ENCODE results near the gene SLC35E4.
"Not testable (repeated sequence)": the region's sequence is repeated elsewhere in the genome, so short reads cannot be mapped to it uniquely, and the experiment has no call there.

SLC35E4 gene

DNA sequence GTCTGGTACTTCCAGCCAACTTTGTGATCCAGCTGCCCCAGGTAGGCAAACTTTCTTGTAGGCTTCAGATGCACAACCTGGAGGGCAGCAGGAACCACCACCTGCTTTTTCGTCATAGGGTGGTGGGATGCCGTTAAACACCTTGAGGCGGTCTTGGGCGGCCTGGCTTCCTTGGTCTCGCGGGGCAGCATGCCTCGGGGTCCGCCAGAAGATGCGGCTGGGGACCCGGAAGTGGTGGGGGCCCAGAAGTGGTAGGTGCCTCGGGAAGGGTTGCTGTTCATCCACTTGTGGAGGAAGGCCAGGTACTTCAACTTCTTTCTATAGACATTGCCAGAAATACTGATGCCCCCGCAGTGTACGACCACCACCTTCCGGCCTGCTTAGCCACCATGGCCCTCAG is 18.8 kb downstream of the SLC35E4 start:
- no peak for DNase-seq

GRCh38 chr22:30655532-30655931 is 20.0 kb downstream of the SLC35E4 start:
- no peak for DNase-seq

GRCh38 chr22:30662040-30662439 is 26.5 kb downstream of the SLC35E4 start:
- DNase-seq, result no peak

DNA sequence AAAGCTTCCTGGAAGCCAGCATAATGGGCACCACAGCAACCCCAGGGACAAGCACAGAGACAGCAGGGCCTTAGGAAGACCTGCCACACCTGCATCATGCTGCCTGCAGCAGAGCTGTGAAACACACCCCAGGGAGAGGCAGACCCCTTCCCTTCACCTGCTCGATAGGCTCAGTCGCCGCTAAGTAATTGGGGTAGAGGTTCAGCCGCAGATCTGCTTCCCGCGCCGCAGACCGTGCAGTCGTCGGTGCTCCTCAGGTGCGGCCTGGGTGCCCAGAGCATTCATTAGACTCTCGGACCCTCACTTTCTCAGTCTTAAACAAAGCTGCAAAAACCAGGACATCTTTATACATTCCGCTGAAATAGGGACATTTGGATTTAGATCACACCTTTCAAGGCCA is 29.2 kb downstream of the SLC35E4 start:
- no peak for DNase-seq

GRCh38 chr22:30665266-30665665 is 29.7 kb downstream of the SLC35E4 start:
- DNase-seq, result no peak

GRCh38 chr22:30665786-30666185 is 30.2 kb downstream of the SLC35E4 start:
- no peak for DNase-seq

DNA sequence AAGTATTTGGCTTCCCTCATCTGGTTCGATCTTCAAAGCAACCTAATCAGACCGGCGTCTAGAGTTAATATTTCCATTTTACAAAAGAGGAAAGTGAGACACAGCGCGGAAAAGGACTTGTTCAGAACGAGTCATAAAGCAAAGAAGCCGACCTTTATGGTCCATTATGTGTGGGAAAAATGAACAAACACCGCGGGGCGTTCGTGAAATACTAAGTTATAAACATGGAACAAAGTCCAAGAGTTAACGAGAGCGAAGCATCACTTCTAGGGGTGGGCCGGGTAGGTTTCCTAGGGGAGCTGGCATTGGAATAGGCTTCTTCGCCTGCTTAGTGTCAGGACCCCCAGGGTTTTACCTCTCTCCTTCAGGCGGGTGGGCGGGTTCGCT is 31.5 kb downstream of the SLC35E4 start:
- no peak for DNase-seq

GRCh38 chr22:30667494-30668385 is 32.2 kb downstream of the SLC35E4 start, which contains the start of gene DUSP18:
Gene DUSP18, minus strand, starts transcription at chr22:30667875. Its CDS starts 3,872 bp downstream, at chr22:30664003.
- DNase-seq, result peak; percentile 61

DNA sequence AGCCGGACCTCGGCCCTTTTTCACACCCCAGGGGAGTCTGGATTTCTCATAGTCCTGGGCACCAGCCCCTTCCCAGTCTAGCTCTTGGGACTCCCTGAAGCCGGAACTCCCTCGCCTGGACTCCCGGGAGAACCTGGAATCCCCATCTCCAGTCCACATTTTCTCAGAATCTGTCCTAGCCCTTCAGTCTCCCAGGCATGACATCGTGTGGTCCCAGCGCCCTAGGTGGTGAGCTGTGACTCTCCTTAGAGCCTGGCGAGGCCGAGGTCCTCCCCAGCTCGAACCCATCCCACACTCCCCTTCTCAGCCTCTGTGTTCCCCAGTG is 32.8 kb downstream of the SLC35E4 start:
- no peak for DNase-seq

- DNase-seq, result no peak
These were observed 35.5 kb downstream of the SLC35E4 start for GRCh38 chr22:30671071-30671470.

DNA sequence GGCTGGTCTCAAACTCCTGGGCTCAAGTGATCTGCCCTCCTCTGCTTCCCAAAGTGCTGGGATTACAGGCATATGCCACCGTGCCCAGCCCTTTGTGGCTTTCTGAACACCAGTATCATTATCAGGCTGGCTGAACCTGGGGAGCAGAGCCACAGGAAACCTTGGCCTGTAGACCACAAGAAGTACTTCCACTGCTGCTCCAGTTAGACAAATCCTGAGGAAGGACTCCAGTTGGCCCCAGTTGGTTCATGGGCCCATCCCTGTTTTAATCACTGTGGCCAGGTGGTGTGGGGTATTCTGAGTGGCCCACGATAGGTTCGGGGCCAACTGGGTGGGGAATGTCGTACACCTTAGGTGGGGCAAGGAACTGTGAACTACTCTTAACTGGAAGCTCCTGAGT is 37.6 kb downstream of the SLC35E4 start:
- no peak for DNase-seq

DNA sequence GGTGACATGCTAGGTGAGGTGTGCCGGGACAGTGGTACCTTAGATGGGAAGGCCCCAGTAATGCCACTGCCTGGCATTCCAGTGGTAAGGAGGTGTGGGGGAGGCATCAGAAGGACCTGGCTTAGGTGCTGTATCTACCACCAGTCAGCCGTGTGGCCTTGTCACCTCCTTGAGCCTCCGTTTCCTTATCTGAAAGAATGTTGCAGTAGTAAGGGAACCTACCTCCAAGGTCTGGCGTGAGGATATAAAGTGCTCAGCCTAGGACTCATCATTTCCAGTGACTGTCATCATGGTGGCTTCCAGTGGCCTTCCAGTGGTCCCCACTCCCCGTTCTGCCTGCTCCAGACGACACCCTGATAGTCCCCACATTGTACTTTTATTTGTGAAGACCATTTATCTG is 38.9 kb downstream of the SLC35E4 start:
- no peak for DNase-seq

GRCh38 chr22:30675436-30675835 is 39.9 kb downstream of the SLC35E4 start:
- no peak for DNase-seq

DNA sequence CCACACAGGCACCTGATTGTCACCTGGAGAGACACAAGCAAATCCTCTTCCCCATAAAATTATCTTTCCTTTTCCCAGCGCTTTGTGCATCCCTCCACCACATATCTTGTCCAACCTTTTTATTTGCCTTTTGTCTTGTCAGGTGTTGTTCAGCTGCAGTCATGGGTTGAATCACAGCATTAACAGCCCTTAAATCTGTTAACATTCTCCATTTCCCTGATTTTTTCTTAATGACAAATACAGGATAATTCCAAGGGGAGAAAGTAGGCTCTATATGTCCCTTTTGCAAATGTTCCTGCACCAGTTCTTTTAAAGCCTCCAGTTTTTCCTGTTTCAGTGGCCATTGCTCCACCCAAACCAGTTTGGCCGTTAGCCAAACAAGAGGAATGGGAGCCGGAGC is 41.0 kb downstream of the SLC35E4 start:
- not testable (repeated sequence) for DNase-seq

GRCh38 chr22:30679895-30680690 is 44.5 kb downstream of the SLC35E4 start:
- DNase-seq, result not testable (repeated sequence)

GRCh38 chr22:30680991-30681770 is 45.6 kb downstream of the SLC35E4 start:
- DNase-seq, result no peak

DNA sequence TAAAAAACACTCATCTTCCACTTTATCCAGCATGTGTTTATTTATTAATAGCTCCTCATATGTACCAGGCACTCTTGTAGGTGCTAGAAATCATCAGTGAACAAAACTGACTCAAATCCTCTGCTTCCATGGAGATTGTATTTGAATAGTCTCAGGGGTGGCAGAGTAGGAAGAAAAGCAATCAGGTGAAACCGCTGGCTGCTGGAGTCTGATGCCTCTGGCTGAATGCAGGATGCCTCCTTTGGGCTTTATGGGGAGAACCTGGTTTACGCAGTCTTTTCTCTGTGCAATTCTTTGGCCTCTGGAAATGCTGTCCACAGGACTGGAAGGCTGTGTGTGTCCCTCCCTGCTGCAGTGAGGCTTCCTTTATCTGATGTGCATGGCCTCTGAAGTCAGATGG is 46.2 kb downstream of the SLC35E4 start:
- DNase-seq, result no peak

DNA sequence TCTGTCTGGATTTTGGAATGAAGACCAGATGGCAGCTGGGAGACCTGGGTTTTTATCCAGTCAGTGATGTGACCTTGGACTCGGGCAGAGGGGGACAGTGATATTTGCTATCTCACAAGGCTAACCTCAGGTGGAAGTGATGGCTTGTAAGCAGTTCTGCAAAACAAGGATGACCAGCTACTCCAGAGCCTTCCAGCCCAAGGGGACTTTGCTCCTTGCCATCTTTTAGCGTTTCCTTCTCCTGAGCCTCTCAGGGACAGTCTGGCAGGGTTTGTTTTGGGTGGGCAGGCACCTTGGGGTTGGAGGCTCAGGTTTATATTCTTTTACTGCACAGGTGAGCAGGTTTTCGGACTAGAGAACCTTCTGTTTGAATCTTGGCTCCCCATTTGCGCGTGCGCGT is 49.6 kb downstream of the SLC35E4 start:
- DNase-seq, result no peak

DNA sequence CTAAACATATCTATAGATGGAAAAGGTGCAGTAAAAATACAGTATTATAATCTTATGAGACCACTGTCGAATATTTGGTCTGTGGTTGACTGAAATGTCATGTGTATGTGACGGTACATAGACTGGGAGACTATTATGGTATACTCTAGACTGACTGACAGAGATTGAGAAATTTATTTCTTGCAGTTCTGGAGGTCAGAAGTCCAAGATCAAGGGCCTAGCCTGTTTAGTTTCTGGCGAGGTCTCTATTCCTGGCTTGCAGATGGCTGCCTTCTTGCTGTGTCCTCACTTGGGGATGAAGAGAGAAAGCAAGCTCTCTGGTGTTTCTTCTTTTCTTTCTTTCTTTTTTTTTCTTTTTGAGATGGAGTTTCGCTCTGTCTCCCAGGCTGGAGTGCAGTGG is 51.8 kb downstream of the SLC35E4 start:
- DNase-seq, result no peak

DNA sequence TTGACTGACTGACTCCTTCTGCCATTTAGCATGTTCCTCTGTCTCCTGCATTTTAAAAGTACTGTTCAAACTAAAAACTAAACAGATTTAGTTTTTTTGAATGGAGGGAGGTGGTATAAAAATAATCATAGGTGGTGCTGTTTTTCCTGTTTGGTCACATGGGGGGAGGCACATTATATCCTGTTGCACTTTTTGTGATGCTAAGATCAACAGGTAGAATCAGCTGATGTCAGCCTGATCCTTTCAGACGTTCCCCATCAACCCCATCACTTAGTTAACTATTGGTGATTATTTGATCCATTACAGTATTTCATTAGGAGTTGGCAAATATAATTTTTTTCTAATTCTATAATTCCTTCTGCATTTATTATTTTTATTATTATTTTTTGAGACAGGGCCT is 54.0 kb downstream of the SLC35E4 start:
- DNase-seq, result no peak

- no peak for DNase-seq
These were observed 55.6 kb downstream of the SLC35E4 start for GRCh38 chr22:30691204-30691603.

DNA sequence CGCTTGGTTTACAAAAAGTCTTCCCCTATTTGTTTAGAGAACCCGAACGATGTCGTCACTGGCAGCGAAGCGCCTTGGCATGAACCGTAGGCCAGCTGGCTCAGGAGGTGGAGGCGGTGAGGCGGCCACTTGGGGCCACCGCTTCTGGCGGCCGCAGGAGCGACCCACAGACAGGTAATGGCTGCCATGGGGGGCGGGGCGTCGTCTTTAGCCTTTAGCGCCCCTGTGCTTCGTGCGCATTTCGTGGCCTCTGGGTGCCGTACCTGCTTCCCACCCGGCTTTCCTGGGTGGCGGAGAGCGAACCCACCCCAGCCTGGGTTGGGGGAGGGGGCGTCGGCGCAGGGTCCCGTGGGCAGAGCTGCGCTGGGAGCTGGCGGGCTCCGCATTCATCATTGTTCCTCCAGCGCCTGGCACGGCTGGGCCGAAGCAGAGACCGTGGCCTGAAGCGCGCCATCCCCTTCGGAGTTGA is 58.6 kb downstream of the SLC35E4 start:
- peak; percentile 56 for DNase-seq

- peak; percentile 12 for DNase-seq
These were observed 59.2 kb downstream of the SLC35E4 start, which contains the start of gene OSBP2 for GRCh38 chr22:30694640-30695350. Gene OSBP2, plus strand, starts transcription at chr22:30694874. Its CDS starts 36 bp downstream, at chr22:30694910.

Data from DMS79 treated with DMSO at 0.1 percent for 48 hours (cell line).